Measurements from ENCODE around the gene ELOVL5. TPM values are rescaled to one million over a fixed set of nuclear protein-coding genes. Genes with fewer than 3 reads are reported as not detected.

The ELOVL5 gene
- total RNA-seq, 4 donors from 2014 or later, result 39.7 to 84.2 (median 57.4) TPM

DNA sequence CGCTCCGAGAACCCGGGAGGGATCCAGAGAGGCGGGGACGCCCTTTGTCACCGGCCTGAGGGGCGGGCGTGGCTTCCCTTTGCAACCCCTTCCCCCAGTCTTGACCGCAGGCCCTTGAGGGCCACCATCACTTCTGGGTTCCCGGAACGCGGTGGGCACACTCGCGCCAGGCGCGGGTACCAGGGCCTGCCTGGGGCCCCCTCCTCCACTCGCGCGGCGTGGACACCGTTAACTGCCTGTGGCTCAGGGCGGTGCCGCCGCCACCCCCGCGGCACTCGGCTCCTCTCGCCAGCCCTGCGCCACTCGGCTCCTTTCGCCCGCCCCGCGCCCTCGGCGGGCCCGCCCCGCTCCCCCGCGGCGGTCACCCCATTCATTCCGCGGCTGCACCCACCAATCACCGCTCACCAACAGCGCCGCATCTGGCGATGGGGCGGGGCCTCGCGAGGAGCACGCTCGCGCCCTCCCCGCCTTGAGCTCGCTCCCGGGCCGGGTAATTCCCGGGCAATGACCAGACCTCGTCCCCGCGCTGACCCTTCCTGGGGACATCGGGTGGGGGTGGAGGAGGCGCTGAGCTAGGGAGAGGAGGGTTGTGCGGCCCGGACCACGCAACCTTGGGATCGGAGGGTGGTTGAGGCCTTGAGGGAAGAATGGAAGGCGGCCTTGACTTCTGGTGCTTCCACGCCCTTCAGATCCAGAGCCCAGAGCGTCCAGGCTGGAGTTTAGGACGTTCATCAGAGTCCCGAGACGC lies 10.5 kb upstream of the ELOVL5 start:
- Histone ChIP-seq H3K4me1 (peaks cover 21% of the 10 kb centered on the region), H3K4me3 (peak overlapping the region; percentile 74), H3K27me3 (no peaks in the 10 kb centered on the region), H3K27ac (peak overlapping the region; percentile 90), H3K36me3 (no peaks in the 10 kb centered on the region), H3K9me3 (no peaks in the 10 kb centered on the region)
- peak; percentile 94 to 96 for DNase-seq (ENCODE audit: low spot score in 2 of 2)
- 0% methylated on average over 21 of the region's 73 CpGs for WGBS
- TF ChIP-seq POLR2A (IDR thresholded peaks at IDR 0.05) (peak in 1 of 2 donors; percentile 60), EP300 (IDR thresholded peaks at IDR 0.05) (no peak), POLR2AphosphoS5 (IDR thresholded peaks at IDR 0.05) (peak in 1 of 3 donors; percentile 67)
- TF ChIP-seq, protein P1, sequence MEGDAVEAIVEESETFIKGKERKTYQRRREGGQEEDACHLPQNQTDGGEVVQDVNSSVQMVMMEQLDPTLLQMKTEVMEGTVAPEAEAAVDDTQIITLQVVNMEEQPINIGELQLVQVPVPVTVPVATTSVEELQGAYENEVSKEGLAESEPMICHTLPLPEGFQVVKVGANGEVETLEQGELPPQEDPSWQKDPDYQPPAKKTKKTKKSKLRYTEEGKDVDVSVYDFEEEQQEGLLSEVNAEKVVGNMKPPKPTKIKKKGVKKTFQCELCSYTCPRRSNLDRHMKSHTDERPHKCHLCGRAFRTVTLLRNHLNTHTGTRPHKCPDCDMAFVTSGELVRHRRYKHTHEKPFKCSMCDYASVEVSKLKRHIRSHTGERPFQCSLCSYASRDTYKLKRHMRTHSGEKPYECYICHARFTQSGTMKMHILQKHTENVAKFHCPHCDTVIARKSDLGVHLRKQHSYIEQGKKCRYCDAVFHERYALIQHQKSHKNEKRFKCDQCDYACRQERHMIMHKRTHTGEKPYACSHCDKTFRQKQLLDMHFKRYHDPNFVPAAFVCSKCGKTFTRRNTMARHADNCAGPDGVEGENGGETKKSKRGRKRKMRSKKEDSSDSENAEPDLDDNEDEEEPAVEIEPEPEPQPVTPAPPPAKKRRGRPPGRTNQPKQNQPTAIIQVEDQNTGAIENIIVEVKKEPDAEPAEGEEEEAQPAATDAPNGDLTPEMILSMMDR (IDR thresholded peaks at IDR 0.05), result no peak

DNA sequence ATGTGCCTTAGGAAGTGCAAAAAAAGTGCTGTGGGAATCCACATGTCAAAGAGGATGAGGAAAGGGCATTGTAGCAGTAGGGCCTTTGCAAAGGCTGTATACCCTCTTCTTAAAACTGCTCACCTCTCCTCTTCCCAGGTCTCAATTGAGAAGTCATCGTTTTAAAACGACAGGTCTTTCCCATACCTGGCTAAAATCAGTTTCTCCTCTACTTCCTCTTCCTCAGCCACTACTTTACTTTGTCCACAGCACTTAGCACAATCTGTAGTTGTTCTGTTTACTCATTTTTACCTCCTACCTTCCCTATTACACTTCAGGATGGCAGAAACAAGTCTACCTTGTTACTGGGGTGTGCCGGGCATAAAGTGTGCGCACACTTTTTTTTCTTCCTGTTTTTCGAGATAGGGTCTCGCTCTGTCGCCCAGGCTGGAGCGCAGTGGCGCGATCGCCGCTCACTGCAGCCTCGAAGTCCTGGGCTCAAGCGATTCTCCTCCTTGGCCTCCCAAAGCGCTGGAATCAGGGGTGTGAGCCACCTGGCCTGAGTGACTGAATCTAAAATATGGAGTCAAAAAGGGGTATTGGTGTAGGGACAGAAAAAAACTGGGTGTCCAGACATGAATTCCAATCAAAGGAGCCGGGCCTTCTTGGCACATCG lies 9.8 kb upstream of the ELOVL5 start:
- Histone ChIP-seq H3K4me1 (peaks cover 21% of the 10 kb centered on the region), H3K36me3 (no peaks in the 10 kb centered on the region), H3K9me3 (no peaks in the 10 kb centered on the region), H3K4me3 (peak overlapping the region; percentile 74), H3K27me3 (no peaks in the 10 kb centered on the region), H3K27ac (peak overlapping the region; percentile 90)
- WGBS, result 43% methylated on average over 17 of the region's 17 CpGs
- TF ChIP-seq POLR2A (IDR thresholded peaks at IDR 0.05) (no peak), EP300 (IDR thresholded peaks at IDR 0.05) (no peak), POLR2AphosphoS5 (IDR thresholded peaks at IDR 0.05) (no peak)
- TF ChIP-seq, protein P1 (IDR thresholded peaks at IDR 0.05), result no peak
- no peak for DNase-seq (ENCODE audit: low spot score in 2 of 2)

DNA sequence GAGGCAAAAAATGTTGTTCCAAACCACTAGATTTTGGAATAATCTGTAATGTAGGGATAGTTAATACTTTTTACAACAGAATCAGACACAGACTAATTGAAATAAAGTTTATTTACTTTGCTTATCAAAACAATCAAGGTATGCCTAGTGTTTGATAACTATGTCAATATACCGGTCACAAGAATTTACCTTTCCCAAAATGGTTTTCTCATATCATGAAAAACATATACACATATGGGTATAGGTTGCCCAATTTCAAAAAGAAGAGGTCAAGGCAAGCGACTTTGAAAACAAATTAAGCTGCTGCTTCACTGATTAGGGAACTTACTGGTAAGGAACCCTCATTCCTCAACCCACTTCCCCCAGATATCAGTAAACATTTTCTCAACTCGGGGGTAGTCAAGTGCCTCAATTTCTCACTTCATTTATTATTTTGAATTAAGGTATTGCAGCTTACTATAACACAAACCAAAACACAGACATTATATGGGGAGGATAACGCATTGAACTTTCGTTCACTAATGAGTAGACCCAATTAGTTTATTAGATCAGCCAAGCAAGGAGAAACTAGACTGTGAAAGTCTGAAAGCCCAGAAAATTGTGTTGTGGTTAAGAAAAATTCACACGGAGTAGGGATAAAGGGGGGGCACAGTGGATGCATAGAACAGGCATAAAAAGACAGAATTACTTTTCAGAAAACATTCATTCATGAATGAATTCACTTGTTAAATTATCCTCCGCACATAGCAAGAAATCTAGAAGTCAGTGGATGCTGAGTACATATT lies 9.0 kb upstream of the ELOVL5 start:
- no peak overlapping the region for H3K4me3 ChIP-seq
- peaks cover 21% of the 10 kb centered on the region for H3K4me1 ChIP-seq
- no peak overlapping the region for H3K27ac ChIP-seq
- 90% methylated on average over 7 of the region's 7 CpGs for WGBS
- no peak for DNase-seq (ENCODE audit: low spot score in 2 of 2)
- TF ChIP-seq EP300 (IDR thresholded peaks at IDR 0.05) (no peak), POLR2A (IDR thresholded peaks at IDR 0.05) (no peak), POLR2AphosphoS5 (IDR thresholded peaks at IDR 0.05) (no peak)
- TF ChIP-seq, protein P1 (IDR thresholded peaks at IDR 0.05), result no peak
- no peaks in the 10 kb centered on the region for H3K36me3 ChIP-seq
- H3K27me3 ChIP-seq, result no peaks in the 10 kb centered on the region
- H3K9me3 ChIP-seq, result no peaks in the 10 kb centered on the region

DNA sequence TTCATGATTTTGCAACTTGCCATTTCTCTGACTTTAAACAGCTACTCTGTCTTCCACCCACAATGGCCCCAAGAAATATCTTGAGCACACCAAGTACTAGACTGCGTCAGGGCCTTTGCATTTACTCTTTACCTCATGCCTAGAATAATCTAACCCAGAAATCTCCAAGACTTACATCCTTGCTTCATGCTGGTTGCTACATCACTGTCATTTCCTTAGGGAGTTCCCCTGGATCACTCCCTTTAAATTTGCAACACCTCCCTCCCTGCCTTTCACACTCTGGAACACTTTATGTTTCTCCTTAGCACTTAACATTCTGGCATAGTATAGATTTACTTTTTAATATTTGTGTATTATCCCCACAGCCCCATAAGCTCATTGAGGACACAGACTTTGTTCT lies 4.9 kb upstream of the ELOVL5 start:
- Histone ChIP-seq H3K4me3 (no peak overlapping the region), H3K4me1 (peaks cover 12% of the 10 kb centered on the region), H3K36me3 (no peaks in the 10 kb centered on the region), H3K9me3 (no peaks in the 10 kb centered on the region), H3K27ac (no peak overlapping the region), H3K27me3 (no peaks in the 10 kb centered on the region)
- 90% methylated on average over 1 of the region's 1 CpG for WGBS
- no peak for TF ChIP-seq POLR2AphosphoS5 (IDR thresholded peaks at IDR 0.05)
- no peak for TF ChIP-seq EP300 (IDR thresholded peaks at IDR 0.05)
- TF ChIP-seq, protein P1 (IDR thresholded peaks at IDR 0.05), result no peak
- no peak for TF ChIP-seq POLR2A (IDR thresholded peaks at IDR 0.05)
- no peak for DNase-seq (ENCODE audit: low spot score in 2 of 2)
